SHP77 treated with DMSO at 0.1 percent for 48 hours (cell line): ENCODE data around the gene RBBP6.

Experiments used
- DNase-seq: peaks from one replicate; lab custom pipeline; 2025; lab: John Stamatoyannopoulos, UW

The RBBP6 gene

DNA sequence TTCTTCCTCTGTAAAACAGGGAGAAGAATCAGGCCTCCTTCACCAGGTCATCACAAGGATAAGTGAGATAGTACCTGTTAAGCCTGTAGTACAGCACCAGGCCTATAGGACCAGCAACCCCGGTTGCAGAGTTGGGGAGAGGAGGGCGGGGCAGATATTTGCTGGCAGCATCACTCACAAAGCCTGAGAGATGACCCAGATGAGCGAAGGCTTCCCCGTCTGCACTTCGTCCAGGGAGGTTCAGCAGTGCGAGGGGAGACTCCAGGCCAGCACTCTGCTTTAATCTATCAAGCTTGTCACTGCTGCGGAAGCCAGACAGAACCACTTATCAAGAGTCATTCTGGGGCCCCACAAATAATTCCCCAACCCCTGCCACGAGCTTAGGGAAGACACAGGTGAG is 15.8 kb upstream of the RBBP6 start:
- no peak for DNase-seq

- DNase-seq, result no peak
These were observed 14.3 kb upstream of the RBBP6 start for GRCh38 chr16:24524855-24525677.

- no peak for DNase-seq
These were observed 13.3 kb upstream of the RBBP6 start for GRCh38 chr16:24525970-24526559.

- no peak for DNase-seq
These were observed 12.5 kb upstream of the RBBP6 start for GRCh38 chr16:24526701-24527495.

DNA sequence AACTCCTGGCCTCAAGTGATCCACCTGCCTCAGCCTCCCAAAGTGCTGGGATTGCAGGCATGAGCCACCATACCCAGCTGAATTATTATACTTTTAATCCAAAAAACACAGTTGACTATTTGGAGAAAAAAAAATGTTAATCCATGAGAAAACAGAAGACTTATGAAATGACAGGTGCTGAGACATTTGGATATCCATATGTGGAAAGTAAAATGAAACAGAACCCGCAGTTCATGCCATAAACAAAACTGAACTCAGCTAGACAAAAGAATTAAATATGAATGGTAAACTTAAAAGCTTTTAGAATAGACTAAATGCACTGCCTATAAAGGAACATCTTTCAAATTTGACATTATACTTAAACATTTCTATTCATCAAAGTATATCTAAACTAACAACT is 8.2 kb upstream of the RBBP6 start:
- DNase-seq, result no peak

DNA sequence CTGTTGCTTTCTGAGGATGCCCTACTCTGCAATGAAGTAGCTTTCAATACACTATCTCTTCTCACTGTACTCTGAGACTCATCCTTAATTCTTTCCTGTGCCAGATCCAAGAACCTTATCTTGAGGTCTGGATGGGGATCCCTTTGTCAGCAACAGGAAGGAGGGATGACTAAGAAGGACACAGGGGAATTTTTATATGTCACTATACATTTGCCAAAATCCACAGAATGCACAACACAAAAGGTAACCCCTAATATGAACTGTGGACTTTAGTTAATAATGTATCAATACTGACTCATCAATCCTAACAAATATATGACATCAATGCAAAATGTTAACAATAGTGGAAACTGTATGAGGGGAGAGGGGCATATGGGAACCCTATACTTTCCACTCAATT is 4.7 kb upstream of the RBBP6 start:
- DNase-seq, result no peak

- DNase-seq, result no peak
These were observed 3.5 kb upstream of the RBBP6 start for GRCh38 chr16:24535827-24536226.

DNA sequence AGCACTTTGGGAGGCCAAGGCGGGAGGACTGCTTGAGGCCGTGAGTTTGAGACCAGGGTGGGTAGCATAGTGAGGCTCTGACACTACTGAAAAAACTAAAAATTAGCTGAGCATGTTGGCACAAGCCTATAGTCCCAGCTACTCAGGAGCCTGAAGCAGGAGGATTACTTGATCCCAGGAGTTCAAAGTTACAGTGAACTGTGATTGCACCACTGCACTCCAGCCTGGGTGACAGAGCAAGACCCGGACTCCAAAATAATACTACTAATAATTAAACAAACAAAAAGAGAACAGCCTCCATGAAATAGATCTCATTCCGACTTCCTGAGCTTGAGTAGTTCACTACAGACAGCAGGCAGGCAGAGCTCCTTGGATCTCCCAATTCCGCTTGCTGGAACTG is 2.7 kb upstream of the RBBP6 start:
- DNase-seq, result no peak

GRCh38 chr16:24537474-24538337 is 1.7 kb upstream of the RBBP6 start:
- DNase-seq, result no peak

DNA sequence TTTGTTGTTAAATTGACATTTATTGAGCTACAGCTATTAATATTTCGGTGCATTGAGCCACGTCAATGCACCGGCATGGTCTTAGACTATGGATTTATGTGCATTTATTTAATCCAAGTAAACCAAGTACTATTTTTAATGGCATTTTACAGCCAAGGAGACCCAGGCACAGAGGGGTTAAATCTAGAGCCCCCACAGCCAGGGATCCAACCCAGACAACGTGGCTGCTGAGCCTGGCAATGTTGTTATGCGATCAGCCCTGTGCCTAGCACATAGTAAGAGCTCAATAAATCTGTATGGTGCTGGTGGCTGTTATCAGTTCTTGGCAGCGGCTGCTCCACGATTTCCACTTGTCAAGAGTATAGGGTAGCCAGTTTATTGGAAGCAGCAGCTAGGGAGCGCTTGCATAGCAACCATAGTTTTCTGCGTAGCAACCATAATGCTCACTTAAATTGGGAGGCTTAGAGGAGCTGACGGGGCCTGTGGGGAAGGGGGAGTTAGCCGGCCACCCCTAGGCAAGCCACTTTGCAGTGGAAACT is 541 bp upstream of the RBBP6 start:
- no peak for DNase-seq

GRCh38 chr16:24539850-24540601 is 660 bp downstream of the RBBP6 start:
- no peak for DNase-seq

GRCh38 chr16:24540602-24541210 is 1.3 kb downstream of the RBBP6 start:
- DNase-seq, result no peak

- DNase-seq, result no peak
These were observed 2.0 kb downstream of the RBBP6 start for GRCh38 chr16:24541233-24541933.

DNA sequence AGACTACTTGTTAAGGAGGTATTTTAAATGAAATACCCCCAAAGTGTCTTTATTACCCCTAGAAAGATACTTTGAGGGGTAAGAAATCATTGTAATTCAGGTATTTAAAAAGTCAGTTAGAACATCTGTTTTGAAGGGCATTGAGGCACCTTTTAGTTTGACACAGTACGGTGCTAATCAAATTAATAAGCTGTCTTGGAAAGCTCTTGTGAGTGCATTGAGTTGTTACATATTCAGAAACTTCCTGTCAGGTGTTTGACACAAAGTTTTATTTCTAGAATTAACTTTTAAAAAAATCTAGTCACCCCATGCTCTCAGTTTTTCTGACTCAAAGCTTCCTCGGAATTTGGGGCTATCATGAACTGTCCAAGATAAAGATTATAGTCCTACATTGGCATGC is 4.6 kb downstream of the RBBP6 start:
- DNase-seq, result no peak

- DNase-seq, result no peak
These were observed 5.3 kb downstream of the RBBP6 start for GRCh38 chr16:24544640-24545039.

- DNase-seq, result no peak
These were observed 10.9 kb downstream of the RBBP6 start for GRCh38 chr16:24550295-24550694.

- no peak for DNase-seq
These were observed 13.4 kb downstream of the RBBP6 start for GRCh38 chr16:24552705-24553246.

- no peak for DNase-seq
These were observed 14.6 kb downstream of the RBBP6 start for GRCh38 chr16:24553983-24554382.

GRCh38 chr16:24555346-24555872 is 16.0 kb downstream of the RBBP6 start:
- DNase-seq, result no peak
